ENCODE results near the gene TPP1. TPM values are rescaled to one million over a fixed set of nuclear protein-coding genes. Genes with fewer than 3 reads are reported as not detected.

The TPP1 gene
- polyA plus RNA-seq, 3 donors: 111 to 131 (median 118) TPM

GRCh38 chr11:6612213-6613041, 6.8 kb downstream of the TPP1 start, which contains the start of gene TAF10:
Gene TAF10, minus strand, starts transcription at chr11:6612216. Its CDS starts 27 bp downstream, at chr11:6612189.
- peak in 2 of 3 donors; percentile 89 to 90 for DNase-seq (ENCODE audit: low read depth in 3 of 3, low spot score in 2 of 3)

- no peak for DNase-seq (ENCODE audit: low read depth in 3 of 3, low spot score in 2 of 3)
Measured at GRCh38 chr11:6611963-6612212, 7.3 kb downstream of the TPP1 start.

GRCh38 chr11:6611092-6611962, 7.9 kb downstream of the TPP1 start:
- DNase-seq (ENCODE audit: low read depth in 3 of 3, low spot score in 2 of 3): no peak

DNA sequence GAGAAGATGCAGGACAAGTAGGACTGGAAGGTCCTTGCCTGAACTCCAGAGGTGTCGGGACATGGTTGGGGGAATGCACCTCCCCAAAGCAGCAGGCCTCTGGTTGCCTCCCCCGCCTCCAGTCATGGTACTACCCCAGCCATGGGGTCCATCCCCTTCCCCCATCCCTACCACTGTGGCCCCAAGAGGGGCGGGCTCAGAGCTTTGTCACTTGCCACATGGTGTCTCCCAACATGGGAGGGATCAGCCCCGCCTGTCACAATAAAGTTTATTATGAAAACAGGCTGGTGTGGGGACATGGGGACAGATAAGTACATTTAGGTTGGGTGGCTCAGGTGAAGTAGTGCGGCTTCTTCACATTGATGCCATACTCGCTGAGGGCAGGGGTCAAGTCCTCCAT, 8.6 kb downstream of the TPP1 start:
- DNase-seq (ENCODE audit: low read depth in 3 of 3, low spot score in 2 of 3): no peak

DNA sequence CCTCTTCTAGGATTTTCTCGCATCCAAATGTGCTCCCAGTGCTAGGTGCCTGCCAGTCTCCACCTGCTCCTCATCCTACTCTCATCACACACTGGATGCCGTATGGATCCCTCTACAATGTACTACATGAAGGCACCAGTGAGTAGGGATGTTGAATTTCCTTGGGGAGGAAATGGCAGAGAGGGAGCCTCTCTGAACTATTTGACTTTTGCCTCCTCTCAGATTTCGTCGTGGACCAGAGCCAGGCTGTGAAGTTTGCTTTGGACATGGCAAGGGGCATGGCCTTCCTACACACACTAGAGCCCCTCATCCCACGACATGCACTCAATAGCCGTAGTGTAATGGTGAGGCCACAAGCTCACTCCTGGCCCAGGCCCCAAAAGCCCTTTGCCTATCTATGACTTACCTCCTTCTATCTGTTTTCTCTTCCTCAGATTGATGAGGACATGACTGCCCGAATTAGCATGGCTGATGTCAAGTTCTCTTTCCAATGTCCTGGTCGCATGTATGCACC, 9.7 kb downstream of the TPP1 start:
- no peak for DNase-seq (ENCODE audit: low read depth in 3 of 3, low spot score in 2 of 3)

DNA sequence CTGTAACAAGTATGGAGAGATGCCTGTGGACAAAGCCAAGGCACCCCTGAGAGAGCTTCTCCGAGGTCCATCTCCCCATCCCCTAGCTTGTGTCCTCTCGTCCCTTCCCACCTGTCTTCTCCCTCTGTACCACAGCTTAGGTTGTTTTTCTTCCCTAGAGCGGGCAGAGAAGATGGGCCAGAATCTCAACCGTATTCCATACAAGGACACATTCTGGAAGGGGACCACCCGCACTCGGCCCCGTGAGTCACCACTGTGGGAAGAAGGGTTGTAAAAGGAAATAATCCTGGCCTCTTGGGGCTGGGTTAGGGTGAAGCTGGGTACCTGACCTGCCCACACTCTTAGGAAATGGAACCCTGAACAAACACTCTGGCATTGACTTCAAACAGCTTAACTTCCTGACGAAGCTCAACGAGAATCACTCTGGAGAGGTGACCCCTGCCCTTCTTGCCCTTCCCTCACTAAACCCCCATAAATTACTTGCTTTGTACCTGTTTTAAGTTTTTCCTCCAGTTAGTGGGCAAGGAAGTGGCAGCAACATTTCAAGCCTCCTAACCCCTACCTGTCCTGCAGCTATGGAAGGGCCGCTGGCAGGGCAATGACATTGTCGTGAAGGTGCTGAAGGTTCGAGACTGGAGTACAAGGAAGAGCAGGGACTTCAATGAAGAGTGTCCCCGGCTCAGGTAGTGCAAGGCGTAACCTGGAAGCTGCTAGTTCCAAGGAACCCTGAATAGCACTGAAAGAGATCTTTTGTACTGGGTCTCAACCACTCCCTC, 10.3 kb downstream of the TPP1 start:
- DNase-seq (ENCODE audit: low read depth in 3 of 3, low spot score in 2 of 3): no peak

- no peak for DNase-seq (ENCODE audit: low read depth in 3 of 3, low spot score in 2 of 3)
Measured at GRCh38 chr11:6608011-6608410, 11.2 kb downstream of the TPP1 start.

- DNase-seq (ENCODE audit: low read depth in 3 of 3, low spot score in 2 of 3): no peak
Measured at GRCh38 chr11:6607190-6607795, 11.9 kb downstream of the TPP1 start.

DNA sequence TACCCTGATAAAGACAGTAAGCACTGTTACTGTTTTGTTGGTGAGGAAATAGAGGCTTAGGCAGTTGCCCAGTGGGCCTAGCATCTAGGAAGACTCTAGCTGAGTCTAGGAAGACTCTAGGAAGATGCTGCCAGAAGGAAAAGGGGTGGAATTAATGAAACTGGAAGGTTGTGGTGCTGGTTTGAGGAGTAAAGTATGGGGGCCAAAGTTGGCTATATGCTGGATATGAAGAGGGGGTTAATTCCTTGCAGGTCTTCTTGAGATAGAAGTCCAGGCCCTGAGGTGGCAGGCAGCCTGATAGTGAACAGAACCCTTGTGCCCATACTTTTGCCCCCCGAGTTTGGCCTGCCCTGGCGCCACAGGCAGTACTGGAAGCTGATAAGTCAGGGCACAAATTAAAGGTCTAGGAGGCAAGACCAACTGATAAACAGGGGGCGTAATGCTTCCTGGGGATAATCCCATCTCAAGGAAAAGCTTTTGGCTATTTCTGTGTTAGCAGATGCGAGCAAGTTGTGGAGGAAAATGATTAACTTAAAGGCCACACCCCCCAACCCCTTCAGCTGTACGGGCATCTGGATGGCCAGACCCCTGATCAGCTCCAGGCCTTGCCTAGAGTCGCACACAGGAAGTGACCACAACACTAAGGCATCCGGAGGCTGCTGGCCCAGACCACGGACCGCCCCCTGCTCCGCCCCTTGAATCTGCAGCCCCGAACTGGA, 12.6 kb downstream of the TPP1 start:
- DNase-seq (ENCODE audit: low read depth in 3 of 3, low spot score in 2 of 3): peak; percentile 82 to 91 (median 88)

DNA sequence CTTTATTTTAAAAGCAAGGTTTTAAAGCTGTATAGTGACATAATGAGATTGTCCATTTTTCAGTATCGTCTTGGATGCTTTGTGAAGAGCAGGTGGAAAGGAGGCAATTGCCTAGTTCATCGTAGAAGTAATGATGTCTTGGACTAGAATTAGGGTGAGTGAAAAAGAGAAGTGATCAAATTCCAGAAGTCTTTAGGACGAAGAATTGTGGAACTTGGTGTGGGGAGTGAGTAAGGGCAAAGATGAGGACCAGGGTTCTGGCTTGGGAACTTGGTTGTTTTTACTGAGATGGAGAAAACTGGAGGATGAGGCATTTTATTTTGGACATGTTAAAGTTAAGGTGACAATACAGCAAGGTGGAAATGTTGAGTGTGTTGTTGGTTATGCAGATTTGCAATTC, 14.4 kb downstream of the TPP1 start:
- DNase-seq (ENCODE audit: low read depth in 3 of 3, low spot score in 2 of 3): no peak

DNA sequence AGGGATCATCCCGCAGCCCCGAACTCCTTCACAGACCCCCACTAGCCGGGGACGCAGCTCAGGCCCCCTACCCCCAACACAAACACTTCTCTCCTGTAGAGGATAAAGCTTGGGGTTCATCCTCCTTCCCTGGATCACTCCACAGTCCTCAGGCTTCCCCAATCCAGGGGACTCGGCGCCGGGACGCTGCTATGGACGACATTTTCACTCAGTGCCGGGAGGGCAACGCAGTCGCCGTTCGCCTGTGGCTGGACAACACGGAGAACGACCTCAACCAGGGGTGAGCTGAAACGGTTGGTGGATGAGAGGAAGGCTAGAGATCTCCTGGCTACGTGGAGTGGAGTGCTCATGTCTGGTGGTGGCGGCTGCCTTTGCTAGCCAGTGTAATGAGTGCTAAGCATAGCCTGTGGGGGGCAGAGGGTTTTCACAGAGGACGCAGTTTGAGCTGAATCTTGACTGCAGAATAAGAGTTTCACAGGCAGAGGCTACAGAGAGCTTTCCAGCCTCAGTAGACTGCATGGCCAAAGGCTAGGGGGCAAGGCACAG, 15.1 kb downstream of the TPP1 start:
- DNase-seq (ENCODE audit: low read depth in 3 of 3, low spot score in 2 of 3): peak in 1 of 3 donors; percentile 50

DNA sequence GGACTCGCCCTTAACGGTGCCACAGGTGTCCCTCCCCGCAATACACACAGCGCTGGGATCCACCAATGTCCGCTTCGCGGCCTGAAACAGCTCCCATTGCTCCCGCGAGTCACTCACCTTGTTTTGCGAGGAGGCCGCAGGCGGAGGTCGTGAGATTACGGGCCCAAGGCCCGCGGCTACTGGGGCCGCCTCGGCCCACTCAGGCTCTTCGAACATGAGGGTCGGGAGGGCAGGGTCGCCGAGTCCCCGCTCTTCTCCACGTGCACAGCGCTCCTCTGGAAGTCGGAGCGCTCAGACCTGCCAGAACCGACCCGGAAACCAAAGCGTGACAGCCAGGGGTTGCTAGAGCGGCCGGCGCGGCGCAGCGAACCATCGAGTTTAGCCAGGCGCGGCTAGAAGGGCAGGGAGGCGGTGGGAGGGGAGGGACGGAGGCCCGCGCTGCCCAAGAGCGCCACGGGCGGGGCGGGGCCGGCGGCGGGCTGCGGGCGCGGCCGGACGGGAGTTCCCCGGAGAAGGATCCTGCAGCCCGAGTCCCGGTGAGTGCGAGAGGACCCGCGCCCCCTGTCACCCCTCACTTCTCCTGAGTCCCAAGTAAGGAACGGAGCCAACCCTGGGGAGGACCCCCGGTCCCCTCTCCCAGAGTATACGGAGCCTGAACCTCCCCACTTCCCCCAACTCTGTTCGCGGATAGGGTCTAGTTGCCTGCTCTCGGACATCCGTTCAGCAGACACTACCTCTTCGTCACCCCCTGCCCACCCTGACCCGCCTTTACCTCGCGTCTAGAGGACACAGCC, 15.7 kb downstream of the TPP1 start, which contains the start of the genes ILK and RRP8:
Gene ILK (plus strand): TSS at position 488 of the 794 bp plus-strand sequence. CDS start 498 bp downstream, outside the sequence.
Gene RRP8 (minus strand): TSS at position 330 of the 794 bp plus-strand sequence. CDS start 114 bp downstream, at position 216.
- peak in 1 of 3 donors; percentile 76 for DNase-seq (ENCODE audit: low read depth in 3 of 3, low spot score in 2 of 3)

DNA sequence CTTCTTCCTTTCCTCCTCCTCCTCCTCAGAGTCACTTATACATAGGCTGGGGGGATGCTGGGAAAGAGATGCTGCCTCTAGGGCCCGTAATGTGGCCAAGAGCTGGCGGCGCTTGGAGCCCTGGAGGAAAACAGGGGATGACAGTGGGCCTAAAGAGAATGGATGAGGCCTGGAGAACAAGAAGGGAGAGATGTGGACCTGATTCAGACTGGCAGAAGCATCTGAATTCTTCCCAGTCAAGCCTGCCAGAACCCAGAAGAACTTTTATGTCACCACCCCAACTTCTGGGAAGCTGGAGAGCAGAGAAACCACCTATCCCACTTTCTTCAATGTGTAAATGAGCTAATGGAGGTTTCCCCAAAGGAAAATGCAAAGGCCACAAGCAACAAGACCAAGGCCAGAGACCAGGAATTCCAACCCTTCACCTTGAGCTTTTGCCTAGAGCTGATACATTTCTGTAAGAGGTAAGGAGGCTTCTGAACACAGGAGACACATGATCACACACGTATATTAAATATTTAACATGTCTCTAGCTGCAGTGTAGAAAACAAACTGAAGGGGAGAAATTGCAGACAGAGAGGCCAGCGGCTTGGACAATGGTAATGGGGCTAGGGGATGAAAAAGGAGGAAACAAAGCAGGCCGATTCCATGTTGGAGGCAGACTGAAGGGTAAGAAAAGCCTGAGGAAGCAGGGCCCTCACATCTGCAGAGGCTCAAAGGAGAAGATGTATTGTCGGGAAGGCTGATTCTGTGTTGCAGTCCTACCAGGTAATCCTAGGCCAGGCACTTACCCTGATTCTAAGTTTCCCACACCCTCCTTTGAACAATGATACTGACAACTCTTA, 16.9 kb downstream of the TPP1 start:
- no peak for DNase-seq (ENCODE audit: low read depth in 3 of 3, low spot score in 2 of 3)

DNA sequence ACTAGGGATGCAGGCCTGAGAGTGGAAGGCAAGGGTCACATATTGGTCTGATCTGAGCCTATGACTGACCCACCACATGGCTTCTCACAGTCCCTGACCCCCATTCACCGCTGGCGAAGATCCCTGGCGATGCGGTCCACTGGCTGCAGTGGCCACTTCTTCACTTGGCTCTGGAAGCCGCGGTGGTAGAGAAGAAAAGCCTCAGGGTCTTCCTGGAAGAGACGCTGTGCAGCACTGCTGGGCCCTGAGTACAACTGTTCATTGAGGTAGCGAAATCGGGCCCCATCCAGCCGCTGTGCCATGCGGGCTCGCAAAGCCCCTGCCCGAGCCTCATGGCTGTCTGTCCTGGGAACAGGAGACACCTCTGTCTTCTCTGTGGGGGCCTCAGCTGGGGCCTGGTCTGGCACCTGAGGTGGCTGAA, 18.2 kb downstream of the TPP1 start:
- no peak for DNase-seq (ENCODE audit: low read depth in 3 of 3, low spot score in 2 of 3)

GRCh38 chr11:6599881-6600390, 19.3 kb downstream of the TPP1 start:
- DNase-seq (ENCODE audit: low read depth in 3 of 3, low spot score in 2 of 3): no peak

DNA sequence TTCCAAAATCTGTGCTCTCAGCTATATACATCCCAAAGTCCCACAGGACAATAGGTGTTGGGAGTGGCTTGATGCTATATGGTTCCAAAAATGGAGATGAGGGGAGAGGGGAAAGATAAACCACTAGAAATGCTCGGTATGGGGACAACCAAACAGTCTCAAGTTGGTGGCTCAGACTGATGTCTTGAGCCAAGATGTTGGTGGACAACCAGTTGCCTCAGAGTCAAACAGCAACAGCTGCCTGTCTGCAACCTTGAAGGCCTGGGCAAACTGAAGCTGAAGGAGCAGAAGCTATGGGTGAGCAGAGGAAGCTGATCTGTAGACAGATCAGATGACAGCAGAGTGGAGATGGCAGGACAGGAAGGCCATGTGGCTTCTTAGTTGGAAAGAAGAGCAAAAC, 19.8 kb downstream of the TPP1 start:
- DNase-seq (ENCODE audit: low read depth in 3 of 3, low spot score in 2 of 3): no peak

GRCh38 chr11:6598555-6598954, 20.7 kb downstream of the TPP1 start:
- DNase-seq (ENCODE audit: low read depth in 3 of 3, low spot score in 2 of 3): no peak

All from right renal cortex interstitium (tissue), 3 donors.